ENCODE data around the gene CMTM5.

DNA sequence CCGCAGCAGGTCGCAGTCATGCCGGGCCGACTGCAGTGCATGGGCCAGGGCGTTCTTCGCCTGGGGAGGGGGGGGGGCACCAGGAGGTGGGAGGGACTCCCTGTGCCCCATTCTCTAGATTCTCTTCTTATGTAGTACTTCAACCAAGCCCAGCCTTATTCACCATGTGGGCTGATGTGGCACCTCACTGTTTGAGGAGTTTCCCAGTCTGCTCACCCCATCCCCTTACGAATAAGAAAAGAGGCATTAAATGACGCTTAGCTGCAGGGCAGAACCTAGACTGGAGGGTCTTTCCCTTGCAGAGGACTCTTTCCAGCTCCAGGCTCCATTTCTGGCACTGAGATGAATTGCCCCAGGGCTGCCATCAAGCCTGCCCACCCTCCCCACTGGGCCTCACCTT lies 12.2 kb downstream of the CMTM5 start:
- TF ChIP-seq CTCF (IDR thresholded peaks at IDR 0.05) (no peak), POLR2A (IDR thresholded peaks at IDR 0.05) (no peak)
